Hepatocyte (in vitro differentiated cells): ENCODE results near the gene ALDH1L1. TPM values are rescaled to one million over a fixed set of nuclear protein-coding genes. Genes with fewer than 3 reads are reported as not detected.

Source experiments
- DNase-seq: peaks from one replicate; pipeline ENCODE4 v3.0.0-alpha.2; 2016; ENCODE audit warnings: low spot score
- H2AFZ ChIP-seq: fragments of 200-600 bp; sonication (generic); 2 replicates; pipeline ENCODE4 v1.6.0; 2016; ENCODE audit warnings: antibody characterized with exemption, mild to moderate bottlenecking
- H3K27ac ChIP-seq: fragments of 200-600 bp; sonication (generic); 2 replicates; pipeline ENCODE4 v1.5.1; 2016; ENCODE audit warnings: mild to moderate bottlenecking
- H3K27me3 ChIP-seq: fragments of 200-600 bp; sonication (generic); 2 replicates; pipeline ENCODE4 v1.6.1; 2016
- H3K36me3 ChIP-seq: fragments of 200-600 bp; sonication (generic); replicated peaks from 2 replicates; pipeline ENCODE4 v1.5.1; 2016; ENCODE audit warnings: low read depth; ENCODE audit not compliant: insufficient read depth
- H3K4me1 ChIP-seq: fragments of 200-600 bp; sonication (generic); 2 replicates; pipeline ENCODE4 v1.5.1; 2016; ENCODE audit warnings: mild to moderate bottlenecking, moderate library complexity; ENCODE audit not compliant: insufficient read depth
- H3K4me2 ChIP-seq: fragments of 200-600 bp; sonication (generic); 2 replicates; pipeline ENCODE4 v1.6.0; 2016
- H3K4me3 ChIP-seq: fragments of 200-600 bp; sonication (generic); 2 replicates; pipeline ENCODE4 v1.5.1; 2016; ENCODE audit warnings: mild to moderate bottlenecking
- H3K79me2 ChIP-seq: fragments of 200-600 bp; sonication (generic); 2 replicates; pipeline ENCODE4 v1.6.0; 2017; ENCODE audit warnings: mild to moderate bottlenecking
- H3K9me2 ChIP-seq: fragments of 200-600 bp; sonication (generic); replicated peaks from 2 replicates; pipeline ENCODE4 v1.6.0; 2017; ENCODE audit warnings: mild to moderate bottlenecking; ENCODE audit not compliant: insufficient read depth
- H3K9me3 ChIP-seq: fragments of 200-600 bp; sonication (generic); 2 replicates; pipeline ENCODE4 v1.5.1; 2016; ENCODE audit warnings: low read depth, mild to moderate bottlenecking
- H4K20me1 ChIP-seq: fragments of 200-600 bp; sonication (generic); 2 replicates; pipeline ENCODE4 v1.6.0; 2016; ENCODE audit warnings: mild to moderate bottlenecking; ENCODE audit not compliant: insufficient read depth, poor library complexity, severe bottlenecking
- CTCF ChIP-seq: fragments of 200-600 bp; sonication (generic); IDR thresholded peaks from 2 replicates; pipeline ENCODE4 v1.5.1; 2016; ENCODE audit warnings: antibody characterized with exemption, mild to moderate bottlenecking; ENCODE audit not compliant: poor library complexity
- EZH2 ChIP-seq: fragments of 200-600 bp; sonication (generic); IDR thresholded peaks from 2 replicates; pipeline ENCODE4 v1.6.1; 2016; ENCODE audit warnings: antibody characterized with exemption, mild to moderate bottlenecking, borderline replicate concordance
- EZH2phosphoT487 ChIP-seq: fragments of 200-600 bp; sonication (generic); IDR thresholded peaks from one replicate; pipeline ENCODE4 v1.6.1; 2018; ENCODE audit warnings: antibody characterized with exemption, mild to moderate bottlenecking, low read depth, moderate library complexity; ENCODE audit not compliant: unreplicated experiment, severe bottlenecking
- WGBS: methylation state at CpG from one replicate; pipeline ENCODE4 v1.1.6; 2016; ENCODE audit warnings: low lambda C conversion rate; ENCODE audit errors: missing lambda C conversion rate; 5-methylcytosine and 5-hydroxymethylcytosine counted together
- polyA plus RNA-seq: library from polyadenylated mRNA; unstranded; fragments of >200 nt; fragmentation: Nextera tagmentation; extraction: Ambion mirVana; gene quantifications from 2 replicates; pipeline ENCODE4 v1.2.1, GENCODE V29; 2016
- total RNA-seq: library from RNA; depleted of rRNA; stranded (reverse); fragments of >200 nt; gene quantifications from 2 replicates; pipeline ENCODE4 v1.2.3, GENCODE V29; 2014

The ALDH1L1 gene
- total and polyA plus RNA-seq, 2 experiments from 2014 or later: 15.9 to 22.6 TPM

- Histone ChIP-seq H4K20me1 (no peaks in the 10 kb centered on the region), H3K79me2 (no peaks in the 10 kb centered on the region), H3K9me2 (no peaks in the 10 kb centered on the region), H3K4me1 (no peaks in the 10 kb centered on the region), H3K27me3 (no peaks in the 10 kb centered on the region), H3K9me3 (no peaks in the 10 kb centered on the region), H3K36me3 (no peaks in the 10 kb centered on the region), H3K4me3 (no peak overlapping the region), H3K4me2 (no peak overlapping the region), H3K27ac (no peak overlapping the region), H2AFZ (no peak overlapping the region)
- WGBS: 78% methylated on average over 6 of the region's 6 CpGs
- no peak for DNase-seq
- TF ChIP-seq CTCF (no peak), EZH2 (no peak), EZH2phosphoT487 (no peak)
Measured at GRCh38 chr3:126155819-126156218, 24.6 kb downstream of the ALDH1L1 start.

GRCh38 chr3:126155280-126155640 is 25.1 kb downstream of the ALDH1L1 start:
- Histone ChIP-seq H3K9me3 (no peaks in the 10 kb centered on the region), H3K36me3 (no peaks in the 10 kb centered on the region), H2AFZ (no peak overlapping the region), H3K9me2 (no peaks in the 10 kb centered on the region), H3K4me3 (no peak overlapping the region), H3K4me2 (no peak overlapping the region), H3K27me3 (no peaks in the 10 kb centered on the region), H3K27ac (no peak overlapping the region), H4K20me1 (no peaks in the 10 kb centered on the region), H3K4me1 (no peaks in the 10 kb centered on the region), H3K79me2 (no peaks in the 10 kb centered on the region)
- no peak for TF ChIP-seq EZH2phosphoT487
- TF ChIP-seq CTCF: no peak
- no peak for TF ChIP-seq EZH2
- WGBS: 80% methylated on average over 2 of the region's 2 CpGs
- DNase-seq: no peak

GRCh38 chr3:126154391-126155279 is 25.8 kb downstream of the ALDH1L1 start:
- WGBS: 94% methylated on average over 13 of the region's 13 CpGs
- H3K4me3 ChIP-seq: no peak overlapping the region
- H3K9me2 ChIP-seq: no peaks in the 10 kb centered on the region
- H3K27me3 ChIP-seq: no peaks in the 10 kb centered on the region
- H3K4me1 ChIP-seq: no peaks in the 10 kb centered on the region
- peak; percentile 3 for DNase-seq
- H3K4me2 ChIP-seq: no peak overlapping the region
- no peak for TF ChIP-seq EZH2
- TF ChIP-seq EZH2phosphoT487: no peak
- no peak for TF ChIP-seq CTCF
- no peaks in the 10 kb centered on the region for H4K20me1 ChIP-seq
- no peaks in the 10 kb centered on the region for H3K9me3 ChIP-seq
- no peaks in the 10 kb centered on the region for H3K36me3 ChIP-seq
- no peak overlapping the region for H3K27ac ChIP-seq
- H3K79me2 ChIP-seq: no peaks in the 10 kb centered on the region
- H2AFZ ChIP-seq: no peak overlapping the region
